IMR-90 (cell line): ENCODE results near the gene KIF12. TPM values are rescaled to one million over a fixed set of nuclear protein-coding genes. Genes with fewer than 3 reads are reported as not detected.

Source experiments
- ATAC-seq: fragments of 200-7000 bp; cut with Tn5 transposase; 2 replicates; pipeline ENCODE4 v1.9.1; 2020; ENCODE audit warnings: low read depth, mild to moderate bottlenecking, moderate library complexity
- BruUV-seq: library from RNA; stranded (reverse); fragments of 400-500 nt; replicated peaks from 2 replicates; lab custom pipeline; 2021; lab: Mats Ljungman, UMichigan
- CTCF ChIA-PET: fragments of 300-600 bp; formaldehyde crosslinking; extraction: SDS; loops from one replicate; lab custom pipeline; 2021; ENCODE audit warnings: antibody characterized with exemption; lab: Yijun Ruan, JAX
- POLR2A ChIA-PET: fragments of 300-600 bp; sonication (Branson Sonifier 250); formaldehyde crosslinking; loops from one replicate; lab custom pipeline; 2022; ENCODE audit warnings: antibody characterized with exemption; ENCODE audit not compliant: unreplicated experiment; lab: Charles Lee
- DNase-seq: peaks from one replicate; pipeline ENCODE4 v3.0.0; 2013
- H2AFZ ChIP-seq: replicated peaks from 2 replicates; pipeline ENCODE3; 2013; ENCODE audit warnings: low read length, mild to moderate bottlenecking; ENCODE audit not compliant: poor library complexity
- H2AK5ac ChIP-seq: 2 replicates; pipeline ENCODE4 v1.6.1; 2013; ENCODE audit warnings: low read depth, low read length, inconsistent platforms
- H2AK9ac ChIP-seq: replicated peaks from 2 replicates; pipeline ENCODE3; 2013; ENCODE audit warnings: mild to moderate bottlenecking, low read depth, low read length, moderate library complexity; ENCODE audit not compliant: poor library complexity
- H2BK120ac ChIP-seq: 2 replicates; pipeline ENCODE4 v1.6.1; 2013; ENCODE audit warnings: low read depth, low read length, inconsistent platforms
- H2BK15ac ChIP-seq: 3 replicates; pipeline ENCODE4 v1.6.1; 2013; ENCODE audit warnings: low read depth, low read length, inconsistent platforms
- H2BK20ac ChIP-seq: 2 replicates; pipeline ENCODE4 v1.6.1; 2013; ENCODE audit warnings: low read depth, mild to moderate bottlenecking, inconsistent platforms, low read length, moderate library complexity
- H2BK5ac ChIP-seq: 2 replicates; pipeline ENCODE4 v1.6.1; 2013; ENCODE audit warnings: mild to moderate bottlenecking, low read depth, low read length, inconsistent platforms; ENCODE audit not compliant: poor library complexity, severe bottlenecking
- H3K14ac ChIP-seq: replicated peaks from 2 replicates; pipeline ENCODE4 v1.6.1; 2013; ENCODE audit warnings: low read depth, low read length, inconsistent platforms
- H3K18ac ChIP-seq: 2 replicates; pipeline ENCODE4 v1.6.1; 2013; ENCODE audit warnings: low read depth, low read length, control low read depth
- H3K23ac ChIP-seq: 2 replicates; pipeline ENCODE4 v1.6.1; 2013; ENCODE audit warnings: low read depth, low read length, inconsistent platforms
- H3K27ac ChIP-seq: 2 replicates; pipeline ENCODE4 v1.5.1; 2013; ENCODE audit warnings: mild to moderate bottlenecking, control low read depth, low read length; ENCODE audit not compliant: insufficient read depth
- H3K27me3 ChIP-seq: 2 replicates; pipeline ENCODE4 v1.6.1; 2013; ENCODE audit warnings: low read length; ENCODE audit not compliant: control insufficient read depth, insufficient read depth
- H3K36me3 ChIP-seq: 2 replicates; pipeline ENCODE4 v1.6.1; 2013; ENCODE audit warnings: low read length, mixed read lengths; ENCODE audit not compliant: control insufficient read depth, insufficient read depth
- H3K4ac ChIP-seq: 2 replicates; pipeline ENCODE4 v1.6.1; 2013; ENCODE audit warnings: low read depth, low read length, inconsistent platforms
- H3K4me1 ChIP-seq: 2 replicates; pipeline ENCODE4 v1.6.1; 2013; ENCODE audit warnings: low read length, mixed read lengths; ENCODE audit not compliant: control insufficient read depth, insufficient read depth
- H3K4me2 ChIP-seq: 2 replicates; pipeline ENCODE4 v1.6.1; 2013; ENCODE audit warnings: low read depth, mild to moderate bottlenecking, control low read depth, low read length, moderate library complexity
- H3K4me3 ChIP-seq: 2 replicates; pipeline ENCODE4 v1.5.1; 2013; ENCODE audit warnings: low read depth, mild to moderate bottlenecking, control low read depth, low read length, moderate library complexity; ENCODE audit not compliant: insufficient read depth
- H3K56ac ChIP-seq: 2 replicates; pipeline ENCODE4 v1.6.1; 2013; ENCODE audit warnings: low read length, inconsistent platforms; ENCODE audit not compliant: insufficient read depth; ENCODE audit errors: extremely low read depth
- H3K79me1 ChIP-seq, 2 experiments: 2 replicates each; pipeline ENCODE4 v1.6.1; 2013; ENCODE audit warnings: low read length in 2 of 2, inconsistent platforms in 1 of 2, low read depth in 1 of 2
- H3K9ac ChIP-seq: 2 replicates; pipeline ENCODE4 v1.6.1; 2013; ENCODE audit warnings: low read depth, low read length, control low read depth
- H3K9me1 ChIP-seq: 2 replicates; pipeline ENCODE4 v1.6.1; 2013; ENCODE audit warnings: low read length, inconsistent platforms; ENCODE audit not compliant: insufficient read depth
- H3K9me3 ChIP-seq: 2 replicates; pipeline ENCODE4 v1.6.1; 2013; ENCODE audit warnings: low read length; ENCODE audit not compliant: control insufficient read depth, insufficient read depth
- H4K20me1 ChIP-seq: 2 replicates; pipeline ENCODE4 v1.6.1; 2013; ENCODE audit warnings: low read length, inconsistent platforms; ENCODE audit not compliant: insufficient read depth
- H4K5ac ChIP-seq: 2 replicates; pipeline ENCODE4 v1.6.1; 2013; ENCODE audit warnings: mild to moderate bottlenecking, low read depth, low read length, control low read depth
- H4K8ac ChIP-seq, 2 experiments: 2 replicates each; pipeline ENCODE4 v1.6.1; 2013; ENCODE audit warnings: low read depth in 2 of 2, low read length in 2 of 2, control low read depth in 1 of 2, inconsistent platforms in 1 of 2
- H4K91ac ChIP-seq: 2 replicates; pipeline ENCODE4 v1.6.1; 2013; ENCODE audit warnings: low read depth, low read length, inconsistent platforms; ENCODE audit not compliant: insufficient read depth
- BHLHE40 ChIP-seq: fragments of 150-350 bp; IDR thresholded peaks from 2 replicates; pipeline ENCODE4 v1.6.1; 2016; ENCODE audit warnings: mild to moderate bottlenecking, low read depth, low read length
- CEBPB ChIP-seq: IDR thresholded peaks from 2 replicates; pipeline ENCODE4 v1.6.1; 2012; ENCODE audit warnings: low read depth, low read length, improper control_type of control experiment
- CHD1 ChIP-seq: IDR thresholded peaks from 2 replicates; pipeline ENCODE4 v1.6.1; 2012; ENCODE audit warnings: low read depth, low read length, improper control_type of control experiment
- CTCF ChIP-seq: conservative IDR thresholded peaks from 2 replicates; pipeline ENCODE4 v1.5.1; 2012; ENCODE audit warnings: mild to moderate bottlenecking, low read depth, low read length, improper control_type of control experiment
- ELK1 ChIP-seq: fragments of 150-350 bp; IDR thresholded peaks from 2 replicates; pipeline ENCODE4 v1.6.1; 2016; ENCODE audit warnings: low read depth, mild to moderate bottlenecking, low read length, moderate library complexity, borderline replicate concordance
- FOS ChIP-seq: fragments of 150-350 bp; IDR thresholded peaks from 2 replicates; pipeline ENCODE4 v1.6.1; 2016; ENCODE audit warnings: low read depth, low read length
- MAFK ChIP-seq: IDR thresholded peaks from 2 replicates; pipeline ENCODE4 v1.6.1; 2012; ENCODE audit warnings: low read depth, low read length, improper control_type of control experiment
- MAZ ChIP-seq: IDR thresholded peaks from 2 replicates; pipeline ENCODE4 v1.6.1; 2012; ENCODE audit warnings: low read depth, mild to moderate bottlenecking, low read length, improper control_type of control experiment, moderate library complexity, borderline replicate concordance
- MXI1 ChIP-seq: IDR thresholded peaks from 2 replicates; pipeline ENCODE4 v1.6.1; 2012; ENCODE audit warnings: low read depth, mild to moderate bottlenecking, low read length, moderate library complexity, borderline replicate concordance
- NFE2L2 ChIP-seq: fragments of 150-350 bp; IDR thresholded peaks from 2 replicates; pipeline ENCODE4 v1.6.1; 2016; ENCODE audit warnings: low read depth, mild to moderate bottlenecking, low read length
- POLR2A ChIP-seq: IDR thresholded peaks from 2 replicates; pipeline ENCODE4 v1.6.1; 2012; ENCODE audit warnings: mild to moderate bottlenecking, low read depth, low read length
- RAD21 ChIP-seq: IDR thresholded peaks from 2 replicates; pipeline ENCODE4 v1.6.1; 2012; ENCODE audit warnings: low read length, improper control_type of control experiment
- RCOR1 ChIP-seq: IDR thresholded peaks from 2 replicates; pipeline ENCODE4 v1.6.1; 2012; ENCODE audit warnings: mild to moderate bottlenecking, low read length, improper control_type of control experiment; ENCODE audit not compliant: insufficient replicate concordance
- RFX5 ChIP-seq: IDR thresholded peaks from 2 replicates; pipeline ENCODE4 v1.8.0; 2012; ENCODE audit warnings: low read depth, mild to moderate bottlenecking, low read length, moderate library complexity
- SMC3 ChIP-seq: fragments of 150-350 bp; IDR thresholded peaks from 2 replicates; pipeline ENCODE4 v1.6.1; 2016; ENCODE audit warnings: low read depth, mild to moderate bottlenecking, antibody characterized with exemption, low read length, moderate library complexity
- USF2 ChIP-seq: fragments of 150-350 bp; IDR thresholded peaks from 2 replicates; pipeline ENCODE4 v1.6.1; 2017; ENCODE audit warnings: mild to moderate bottlenecking, antibody characterized with exemption, low read length, low read depth
- WGBS, 2 experiments: methylation state at CpG; one replicate each; pipeline versions ENCODE4 v1.1.5 to v1.1.7; 2013; ENCODE audit warnings: missing lambda C conversion rate in 2 of 2; ENCODE audit not compliant: insufficient read length in 1 of 2; ENCODE audit errors: extremely low coverage in 2 of 2; 5-methylcytosine and 5-hydroxymethylcytosine counted together
- dilution Hi-C: fragments of 300-500 bp; cut with HindIII; formaldehyde crosslinking; loops from one replicate; pipeline ENCODE4 v1.14.3; 2018; ENCODE audit warnings: low sequenced_read_pairs; ENCODE audit not compliant: unreplicated experiment
- in situ Hi-C: fragments of 300-500 bp; cut with MboI; formaldehyde crosslinking; loops from 3 replicates; pipeline ENCODE4 v1.14.3; 2019; ENCODE audit warnings: low sequenced_read_pairs, inconsistent platforms, mixed read lengths
- intact Hi-C: fragments of 100-400 bp; cut with micrococcal nuclease; formaldehyde crosslinking; loops from 2 replicates; pipeline ENCODE4 v1.10.0; 2022
- polyA plus RNA-seq, 3 experiments: library from polyadenylated mRNA; depleted of rRNA; stranded (reverse); fragments of >200 nt; gene quantifications; 2 replicates each; pipeline ENCODE4 v1.2.3, GENCODE V29; 2012; ENCODE audit warnings: low replicate concordance in 1 of 3
- total RNA-seq: library from RNA; depleted of rRNA; stranded (reverse); fragments of >200 nt; gene quantifications from 2 replicates; pipeline ENCODE4 v1.2.3, GENCODE V29; 2012

Gene KIF12
- total and polyA plus RNA-seq, 2 of the 4 experiments (the other 2 are of a cell fraction): not detected

GRCh38 chr9:114125476-114126013 lies 26.5 kb upstream of the KIF12 start:
- Histone ChIP-seq H3K56ac (no peak overlapping the region), H3K23ac (no peak overlapping the region), H3K27ac (no peak overlapping the region), H3K18ac (no peak overlapping the region), H2BK5ac (no peak overlapping the region), H3K36me3 (no peaks in the 10 kb centered on the region), H2AK9ac (no peak overlapping the region), H3K27me3 (peaks cover 69% of the 10 kb centered on the region), H3K4me1 (no peaks in the 10 kb centered on the region), H3K4ac (no peak overlapping the region), H4K5ac (no peak overlapping the region), H3K14ac (no peak overlapping the region), H2AK5ac (no peak overlapping the region), H3K9ac (no peak overlapping the region), H2AFZ (no peak overlapping the region), H4K20me1 (no peaks in the 10 kb centered on the region), H2BK15ac (no peak overlapping the region), H4K8ac (no peak overlapping the region), H4K91ac (no peak overlapping the region), H2BK20ac (no peak overlapping the region), H2BK120ac (no peak overlapping the region), H3K4me3 (no peak overlapping the region), H3K9me1 (no peaks in the 10 kb centered on the region), H3K79me1 (no peaks in the 10 kb centered on the region), H3K9me3 (peaks cover 12% of the 10 kb centered on the region), H3K4me2 (no peak overlapping the region)
- in situ Hi-C loops: no loop called here
- intact Hi-C loops: no loop called here
- ChIA-PET POLR2A (no interaction called here), CTCF (interaction anchor here (1.1 kb wide), 1 partner anchor 17 kb away, joined by 3 read pairs; no protein-coding TSS in a partner anchor)
- BruUV-seq: no TSS peak
- WGBS, 2 experiments: no CpG with 5 or more reads among the region's 10 CpGs
- dilution Hi-C loops: no loop called here
- ATAC-seq: no peak
- no peak for DNase-seq
- no peak for TF ChIP-seq SMC3
- TF ChIP-seq CHD1: no peak
- no peak for TF ChIP-seq USF2
- no peak for TF ChIP-seq NFE2L2
- no peak for TF ChIP-seq BHLHE40
- TF ChIP-seq CTCF: no peak
- no peak for TF ChIP-seq POLR2A
- TF ChIP-seq ELK1: no peak
- no peak for TF ChIP-seq MAFK
- no peak for TF ChIP-seq RFX5
- no peak for TF ChIP-seq MXI1
- no peak for TF ChIP-seq CEBPB
- TF ChIP-seq RCOR1: no peak
- TF ChIP-seq FOS: no peak
- TF ChIP-seq MAZ: no peak
- no peak for TF ChIP-seq RAD21
